ENCODE results near the gene RYR3.

Gene RYR3

DNA sequence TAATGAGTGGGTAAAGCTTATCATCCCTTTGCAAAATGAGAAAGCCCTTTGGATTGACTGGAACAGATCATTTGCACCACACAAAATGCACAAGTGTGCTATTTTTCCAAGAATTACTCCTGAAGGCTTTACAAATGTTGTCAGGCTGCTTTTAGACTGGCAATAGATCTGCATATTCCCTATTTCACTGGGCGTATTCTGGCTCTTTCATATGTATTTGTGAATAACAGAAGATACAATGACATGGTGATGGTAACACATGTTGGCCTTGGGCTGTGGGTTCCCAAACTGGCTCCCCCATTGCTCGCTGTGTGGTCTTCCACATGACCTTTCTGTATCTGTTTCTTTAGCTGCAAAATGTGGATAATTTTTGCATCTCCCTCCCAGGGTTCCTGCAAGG is 354.2 kb downstream of the RYR3 start:
- DNase-seq = no peak

DNA sequence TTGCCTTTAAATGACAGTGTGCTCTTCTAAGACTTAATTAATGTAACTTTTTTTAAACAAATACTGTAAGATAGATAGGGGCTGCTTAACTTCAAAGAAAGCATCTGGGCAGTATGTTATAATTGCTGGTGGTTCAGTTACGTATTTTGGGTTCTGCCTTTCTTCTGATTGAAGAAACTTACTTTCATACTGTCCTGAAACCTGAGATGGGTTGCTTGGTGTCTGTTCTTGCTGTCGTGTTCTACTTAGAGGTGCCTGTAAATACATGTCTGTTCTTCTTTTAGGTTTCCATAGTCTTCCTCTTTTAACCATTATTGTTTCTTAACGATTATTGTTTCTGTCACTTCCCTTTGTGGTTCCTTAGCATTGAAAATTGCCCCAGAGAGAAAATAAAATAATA is 359.8 kb downstream of the RYR3 start:
- DNase-seq = no peak

DNA sequence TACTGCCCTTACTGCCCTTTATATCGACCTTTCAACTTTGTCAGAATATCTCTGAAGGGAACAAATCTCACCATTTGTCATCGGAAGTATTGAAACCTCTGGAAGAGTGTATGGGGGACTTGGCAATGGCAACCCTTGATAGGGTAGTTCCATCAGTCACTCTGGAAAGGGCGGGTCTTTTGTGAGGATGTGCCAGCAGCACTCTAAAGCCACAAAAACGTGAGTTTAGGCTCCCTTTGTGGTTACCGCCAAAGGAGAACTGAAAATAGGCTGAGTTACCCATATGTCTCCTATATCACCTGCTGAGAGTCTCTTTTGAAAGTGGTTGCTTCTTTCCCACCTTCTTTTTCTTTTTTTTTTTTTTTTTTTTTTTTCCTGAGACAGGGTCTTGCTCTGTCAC is 360.7 kb downstream of the RYR3 start:
- no peak for DNase-seq

DNA sequence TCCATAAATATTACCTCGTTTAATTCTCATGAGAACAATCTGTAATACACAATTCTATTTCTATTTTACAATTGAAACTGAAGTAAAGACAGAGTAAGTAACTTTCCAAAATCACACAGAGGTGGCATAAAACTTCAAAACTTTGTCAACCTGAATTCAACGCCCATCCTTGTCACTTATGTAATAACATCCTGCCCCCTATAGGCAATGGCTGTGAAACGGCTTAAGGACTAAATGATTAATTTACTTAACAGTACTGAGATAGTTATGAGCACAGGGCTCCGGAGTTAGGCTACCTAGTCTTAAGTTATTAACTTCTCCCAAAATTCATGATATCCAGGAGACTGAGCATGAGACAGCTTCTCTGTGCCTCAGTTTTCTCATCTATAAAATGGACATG is 364.5 kb downstream of the RYR3 start:
- no peak for DNase-seq

DNA sequence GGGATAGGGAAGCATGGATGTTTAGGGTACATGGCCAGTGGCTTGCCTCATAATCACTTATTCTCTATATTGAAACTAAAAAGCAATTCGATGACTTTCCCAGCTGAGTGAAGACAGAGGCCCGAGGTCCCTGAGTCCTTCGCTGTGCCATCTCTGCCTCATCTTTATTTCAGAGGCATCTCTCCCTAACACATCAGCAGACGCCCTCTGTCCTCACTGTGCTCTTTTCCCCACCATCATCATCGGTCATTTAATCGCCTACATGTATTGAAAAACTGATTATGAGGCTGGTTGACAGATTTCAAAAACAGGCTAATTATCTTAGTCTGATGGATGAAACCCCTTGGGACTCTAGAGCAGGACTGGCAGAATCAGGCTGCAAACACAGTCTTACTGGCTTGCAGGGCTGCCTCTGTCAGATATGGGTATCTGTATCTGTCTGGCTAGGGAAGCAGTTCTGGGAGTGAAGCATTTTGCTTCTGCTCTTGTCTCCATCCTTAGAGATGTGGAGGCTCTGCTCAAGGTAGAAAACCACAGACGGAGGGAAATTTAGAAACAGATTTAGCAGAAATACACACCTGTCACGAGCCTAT is 366.6 kb downstream of the RYR3 start:
- no peak for DNase-seq

DNA sequence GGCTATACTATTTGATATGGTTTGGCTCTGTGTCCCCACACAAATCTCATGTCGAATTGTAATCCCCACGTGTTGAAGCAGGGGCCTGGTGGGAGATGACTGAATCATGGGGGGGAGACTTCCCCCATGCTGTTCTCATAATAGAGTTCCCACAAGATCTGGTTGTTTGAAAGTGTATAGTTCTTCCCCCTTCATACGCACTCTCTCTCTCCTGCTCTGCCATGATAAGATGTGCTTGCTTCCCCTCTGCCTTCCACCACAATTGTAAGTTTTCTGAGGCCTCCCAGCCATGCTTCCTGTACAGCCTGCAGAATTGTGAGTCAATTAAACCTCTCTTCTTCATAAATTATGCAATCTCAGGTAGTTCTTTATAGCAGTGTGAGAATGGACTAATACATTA is 367.4 kb downstream of the RYR3 start:
- no peak for DNase-seq

DNA sequence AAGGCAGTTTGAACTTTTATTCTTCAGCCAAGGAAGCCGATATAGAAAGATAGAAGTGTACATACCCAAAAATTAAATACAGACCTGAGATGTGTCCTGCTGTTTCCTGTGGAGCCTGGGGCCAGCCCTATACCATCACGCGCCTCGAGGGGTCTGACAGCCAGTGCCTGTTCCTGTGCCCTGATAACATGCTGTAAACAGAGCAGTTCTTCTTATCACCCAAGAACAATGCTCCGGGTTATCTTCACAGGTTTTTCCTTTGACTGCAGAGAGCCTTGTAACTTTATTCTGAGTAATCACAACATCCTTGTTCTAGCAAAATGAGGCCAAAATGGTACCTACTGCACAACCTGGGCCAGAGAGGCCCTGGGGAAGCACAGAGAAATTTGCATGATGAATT is 367.8 kb downstream of the RYR3 start:
- no peak for DNase-seq

DNA sequence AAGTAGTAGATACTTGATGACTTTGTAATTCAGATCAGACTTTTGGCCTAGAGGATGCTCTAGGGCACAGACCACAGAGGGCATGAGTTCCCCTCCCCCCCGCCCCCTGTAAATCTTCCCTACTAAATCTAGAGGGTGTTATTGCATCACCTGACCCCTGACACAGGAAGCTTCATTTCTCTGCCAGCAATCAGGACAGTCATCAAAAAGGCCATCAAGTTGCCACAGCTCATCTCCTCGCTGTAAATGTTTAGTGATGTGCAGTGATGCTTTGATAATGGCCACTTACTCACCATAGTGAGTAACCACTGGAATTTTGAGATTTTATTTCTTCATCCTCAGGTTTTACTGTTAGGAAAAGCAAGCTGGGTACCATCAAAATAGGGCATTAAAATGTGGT is 368.3 kb downstream of the RYR3 start:
- no peak for DNase-seq

DNA sequence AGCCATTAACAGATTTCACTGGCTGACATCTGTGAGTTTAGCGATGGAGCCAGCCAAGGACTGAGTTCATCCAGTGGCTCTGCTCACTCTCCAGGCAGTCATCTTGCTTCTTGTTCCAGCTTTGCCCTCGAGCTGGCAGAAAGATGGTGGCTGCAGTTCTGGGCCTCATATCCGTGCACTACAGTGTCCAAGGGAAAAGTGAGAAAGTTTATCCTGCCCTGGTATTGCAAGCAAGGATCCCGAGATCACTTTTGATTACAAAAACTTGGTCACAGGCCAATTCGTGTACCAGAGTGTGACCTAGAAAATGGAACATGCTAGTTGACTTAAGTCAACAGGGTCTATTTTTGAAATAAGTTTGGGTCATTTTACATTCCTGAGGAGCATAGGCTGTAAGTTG is 369.6 kb downstream of the RYR3 start:
- DNase-seq = no peak

DNA sequence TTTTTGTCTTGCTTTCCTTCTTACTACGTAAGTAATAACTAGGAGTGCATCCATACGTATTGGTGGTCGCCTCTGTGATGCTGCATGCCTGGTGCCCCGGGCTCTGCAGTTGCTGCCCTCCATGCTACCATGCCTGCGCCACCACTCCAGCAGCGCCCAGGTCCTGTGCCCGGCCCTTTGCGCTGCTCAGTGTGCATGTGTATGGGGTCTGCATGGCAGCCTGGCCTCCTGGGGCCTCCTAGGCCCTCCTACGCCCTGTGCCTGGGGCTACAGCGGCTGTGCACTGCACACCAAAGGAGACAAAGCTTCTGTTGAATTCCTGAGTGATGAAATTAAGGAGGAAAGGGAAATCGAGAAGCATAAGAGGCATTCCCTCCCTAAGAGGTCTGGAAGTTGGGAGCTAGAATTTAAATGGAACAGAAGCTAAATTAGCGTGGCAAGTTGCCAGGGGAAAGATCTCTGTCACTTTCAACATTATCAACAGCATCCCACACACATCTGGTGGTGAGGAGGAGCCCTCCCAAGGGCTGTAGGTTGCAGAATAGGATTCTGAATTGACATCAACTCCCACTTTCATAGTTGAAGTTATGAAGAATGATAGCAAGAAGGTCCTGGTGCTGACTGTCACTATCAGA is 382.5 kb downstream of the RYR3 start:
- DNase-seq = no peak

DNA sequence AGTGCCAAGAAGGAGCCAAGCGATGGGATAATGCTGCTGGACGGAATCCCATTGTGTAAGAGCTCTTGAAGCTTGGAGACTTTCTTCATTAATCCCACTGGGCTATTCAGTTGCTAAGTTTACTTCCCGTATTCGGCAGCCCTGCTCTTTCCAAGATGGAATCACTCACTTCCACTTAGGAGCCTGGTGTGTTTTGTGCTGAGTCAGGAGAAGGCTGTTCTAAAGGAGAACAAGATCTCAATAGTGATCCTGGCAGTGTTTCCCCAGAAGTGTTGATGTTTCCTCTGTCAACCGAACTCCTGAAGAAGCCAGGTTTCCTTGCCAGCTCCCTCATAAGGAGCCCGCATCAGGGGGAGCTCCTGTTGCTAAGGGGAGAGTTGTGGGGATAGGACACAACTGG is 387.4 kb downstream of the RYR3 start:
- no peak for DNase-seq

DNA sequence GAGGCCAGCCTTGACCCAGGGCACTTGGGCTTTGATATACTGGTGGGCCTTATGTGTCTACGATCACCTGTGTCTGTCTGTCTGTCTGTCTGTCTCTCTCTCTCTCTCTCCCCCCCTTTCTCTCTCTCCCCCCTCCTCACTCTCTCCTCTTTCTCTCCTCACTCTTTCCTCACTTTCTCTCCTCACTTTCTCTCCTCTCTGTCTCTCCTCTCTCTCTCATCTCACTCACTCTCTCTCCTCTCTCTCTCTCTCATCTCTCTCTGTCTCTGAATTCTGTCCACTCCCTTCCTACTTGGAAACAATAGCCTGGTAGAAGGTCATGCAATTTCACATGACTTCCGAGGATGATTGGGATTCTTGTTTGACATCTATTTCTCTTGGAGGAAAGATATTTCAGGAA is 388.4 kb downstream of the RYR3 start:
- DNase-seq = no peak

DNA sequence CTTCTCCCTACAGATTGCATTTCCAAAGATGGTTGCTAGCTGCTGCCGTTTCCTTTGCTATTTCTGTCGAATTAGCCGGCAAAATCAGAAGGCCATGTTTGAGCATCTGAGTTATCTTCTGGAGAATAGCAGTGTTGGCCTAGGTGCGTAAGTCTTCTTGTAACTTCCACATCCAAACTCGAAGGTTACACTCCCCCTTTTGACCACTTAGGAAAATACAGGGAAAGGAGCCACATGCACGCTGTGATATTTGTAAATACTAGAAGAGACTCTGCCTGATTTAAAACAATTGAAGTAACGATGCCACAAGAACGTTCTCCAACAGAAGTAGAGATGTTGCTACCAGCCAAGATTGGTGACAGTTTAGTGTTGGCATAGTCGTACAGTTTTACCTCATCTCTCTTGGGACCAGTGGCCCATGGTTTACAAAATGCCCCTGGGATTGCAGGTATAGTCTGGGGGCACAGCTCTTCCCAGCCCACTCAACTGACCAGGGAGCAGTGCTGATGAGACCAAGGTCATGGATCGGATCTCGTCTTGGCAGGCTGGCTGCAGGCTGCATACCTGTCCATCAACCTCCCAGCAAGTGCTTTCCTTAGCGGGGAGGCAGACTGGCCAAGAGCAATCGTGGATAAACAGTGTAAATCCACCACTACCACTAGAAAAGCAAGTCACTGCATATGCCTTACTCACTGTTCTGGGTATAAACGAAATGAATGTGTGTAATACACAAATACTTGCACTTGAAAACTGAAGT is 389.1 kb downstream of the RYR3 start:
- no peak for DNase-seq

DNA sequence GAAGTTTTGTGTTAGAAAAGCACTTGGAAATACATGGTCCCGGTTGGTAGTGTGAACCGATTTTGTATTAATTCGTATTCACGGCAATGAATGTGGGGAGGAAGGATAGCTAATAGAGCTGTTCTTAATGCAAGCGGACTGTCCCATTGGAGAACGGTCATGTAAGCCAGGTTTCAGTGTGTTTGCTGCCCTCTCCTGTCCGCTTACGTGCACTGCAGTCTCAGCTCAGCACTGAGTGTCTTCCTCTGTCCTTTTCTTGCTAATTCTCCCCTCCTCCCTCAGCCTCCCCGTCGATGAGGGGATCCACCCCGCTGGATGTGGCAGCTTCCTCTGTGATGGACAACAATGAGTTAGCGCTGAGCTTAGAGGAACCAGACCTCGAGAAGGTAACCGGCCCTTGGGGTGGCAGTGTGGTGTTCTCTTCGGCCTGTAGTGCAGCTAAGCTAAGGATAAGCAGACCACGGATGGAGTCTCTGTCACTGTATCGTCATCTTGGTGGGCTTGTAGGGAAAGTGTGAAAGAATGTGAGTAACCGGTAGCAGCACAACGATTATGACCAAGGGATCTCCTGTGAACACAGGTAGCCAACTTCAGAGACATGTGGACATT is 390.0 kb downstream of the RYR3 start:
- peak; percentile 48 for DNase-seq

DNA sequence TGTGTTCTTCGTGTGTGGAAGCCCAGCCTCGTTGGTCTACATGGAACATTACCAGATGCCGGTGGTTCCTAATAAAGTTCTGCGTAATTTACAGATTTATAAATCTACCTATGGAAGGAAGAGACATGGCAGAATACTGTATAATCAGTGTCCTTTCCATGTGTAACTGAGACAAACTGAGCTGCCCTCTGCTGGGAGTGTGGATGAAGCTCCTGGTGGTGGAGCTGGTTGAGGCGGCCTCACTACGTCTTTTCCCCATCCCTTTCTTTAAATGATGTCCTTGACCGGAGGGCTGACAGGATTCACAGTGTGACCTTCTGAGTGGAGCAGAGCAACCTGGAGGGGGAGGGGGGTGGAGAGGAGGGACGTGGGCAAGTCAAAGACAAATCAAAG is 390.5 kb downstream of the RYR3 start:
- DNase-seq = no peak

DNA sequence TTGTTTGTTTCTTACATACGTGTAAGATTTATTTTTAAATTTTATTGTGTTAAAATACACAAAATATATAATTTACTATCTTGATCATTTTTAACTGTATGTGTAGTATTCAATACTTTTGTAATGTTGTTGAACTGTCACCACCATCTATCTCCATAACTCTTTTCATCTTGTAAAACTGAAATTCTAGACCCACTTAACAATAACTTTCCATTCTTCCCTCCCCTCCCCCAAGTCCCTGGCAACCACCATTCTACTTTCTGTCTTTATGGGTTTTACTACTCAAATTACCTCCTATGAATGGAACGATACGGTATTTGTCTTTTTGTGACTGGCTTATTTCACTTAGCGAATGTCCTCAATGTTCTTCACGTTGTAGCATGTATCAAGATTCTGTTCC is 395.4 kb downstream of the RYR3 start:
- no peak for DNase-seq

DNA sequence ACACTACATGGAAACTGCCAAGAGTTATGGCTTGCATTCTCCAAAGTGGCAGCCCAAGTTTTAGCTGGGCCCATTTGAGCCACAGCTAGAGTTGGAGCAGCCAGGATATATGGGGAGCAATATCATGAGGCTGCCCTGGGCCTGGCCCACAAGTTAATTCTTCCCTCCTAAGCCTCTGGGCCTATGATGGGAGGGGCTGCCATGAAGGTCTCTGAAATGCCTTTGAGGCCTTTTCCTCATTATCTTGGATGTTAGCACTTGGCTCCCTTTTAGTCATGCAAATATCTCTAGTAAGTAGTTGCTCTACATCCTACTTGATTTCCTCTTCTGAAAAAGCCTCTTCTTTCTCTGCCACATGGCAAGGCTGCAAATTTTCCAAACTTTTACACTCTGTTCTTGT is 400.0 kb downstream of the RYR3 start:
- DNase-seq = no peak

DNA sequence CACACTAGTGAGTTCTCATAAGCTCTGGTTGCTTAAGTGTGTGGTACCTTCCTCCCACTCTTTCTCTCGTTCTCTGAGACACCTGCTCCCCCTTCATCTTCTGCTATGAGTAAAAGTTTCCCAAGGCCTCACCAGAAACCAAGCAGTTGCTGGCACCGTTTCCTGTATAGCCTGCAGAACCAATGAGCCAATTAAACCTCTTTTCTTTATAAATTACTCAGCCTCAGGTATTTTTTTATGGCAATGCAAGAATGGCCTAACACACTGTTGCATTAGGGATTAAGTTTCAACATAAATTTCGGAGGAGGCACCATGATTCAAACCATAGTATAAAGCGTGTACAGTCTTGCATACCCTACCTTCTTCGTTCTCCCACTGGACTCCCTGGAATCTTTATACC is 405.3 kb downstream of the RYR3 start:
- DNase-seq = no peak

DNA sequence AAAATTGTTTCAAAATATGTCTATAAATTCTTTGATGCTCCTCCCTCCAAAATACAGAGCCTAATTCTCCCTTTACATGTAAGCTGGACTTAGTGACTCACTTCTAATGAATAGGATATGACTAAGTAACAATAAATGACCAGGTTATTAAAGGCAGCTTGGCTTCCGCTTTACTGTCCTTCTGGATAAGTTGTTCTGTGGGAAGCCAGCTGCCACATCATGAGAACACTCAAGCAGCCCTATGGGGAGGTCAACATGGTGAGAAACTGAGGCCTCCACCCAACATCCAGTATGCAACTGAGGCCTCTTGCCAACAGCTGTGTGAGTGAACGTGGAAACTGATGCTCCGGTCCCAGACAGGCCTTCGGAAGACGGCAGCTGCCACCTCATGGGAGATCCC is 410.2 kb downstream of the RYR3 start:
- DNase-seq = no peak

DNA sequence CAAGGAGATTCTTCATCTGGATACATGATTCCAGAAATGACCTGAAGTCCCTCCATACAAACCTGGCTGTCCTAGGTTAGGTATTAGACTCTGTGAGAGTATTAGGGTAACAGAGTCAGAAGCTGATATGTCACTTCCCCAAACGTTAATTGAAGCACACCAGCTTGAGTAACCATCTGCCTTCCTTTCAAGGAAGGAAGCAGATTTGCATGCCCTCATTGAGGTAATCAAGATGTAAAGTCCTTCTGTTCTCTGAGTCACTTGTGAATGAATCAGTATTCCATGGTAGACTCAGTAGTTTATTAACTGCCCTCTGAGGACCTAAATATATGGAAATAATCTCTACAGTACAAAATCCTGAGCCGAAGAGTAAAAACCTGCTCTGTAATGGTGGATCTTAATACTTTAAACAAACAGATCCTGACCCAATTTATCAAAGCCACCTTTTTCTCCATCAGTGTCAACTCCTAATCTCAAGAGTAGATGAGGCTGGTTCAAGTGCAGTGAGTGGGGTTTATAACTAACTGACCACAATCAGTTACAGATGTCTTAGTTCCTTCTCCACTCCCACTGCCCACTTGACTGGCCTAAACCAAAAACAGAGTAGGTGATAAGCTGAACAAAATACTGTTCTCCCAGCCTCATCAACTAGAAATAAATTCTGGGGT is 411.4 kb downstream of the RYR3 start:
- DNase-seq = no peak

DNA sequence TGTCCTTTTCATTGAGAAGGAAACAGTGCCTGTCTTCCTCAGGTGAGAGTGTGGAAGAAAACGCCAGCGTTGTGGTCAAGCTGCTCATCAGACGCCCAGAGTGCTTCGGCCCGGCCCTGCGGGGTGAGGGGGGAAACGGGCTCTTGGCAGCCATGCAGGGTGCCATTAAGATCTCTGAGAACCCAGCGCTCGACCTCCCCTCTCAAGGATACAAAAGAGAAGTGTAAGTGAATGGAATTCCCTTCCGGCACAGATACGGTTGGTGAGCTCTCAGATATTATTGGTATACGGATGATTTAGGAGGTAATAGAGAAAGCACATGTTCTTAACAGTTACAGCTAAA is 411.9 kb downstream of the RYR3 start:
- no peak for DNase-seq

DNA sequence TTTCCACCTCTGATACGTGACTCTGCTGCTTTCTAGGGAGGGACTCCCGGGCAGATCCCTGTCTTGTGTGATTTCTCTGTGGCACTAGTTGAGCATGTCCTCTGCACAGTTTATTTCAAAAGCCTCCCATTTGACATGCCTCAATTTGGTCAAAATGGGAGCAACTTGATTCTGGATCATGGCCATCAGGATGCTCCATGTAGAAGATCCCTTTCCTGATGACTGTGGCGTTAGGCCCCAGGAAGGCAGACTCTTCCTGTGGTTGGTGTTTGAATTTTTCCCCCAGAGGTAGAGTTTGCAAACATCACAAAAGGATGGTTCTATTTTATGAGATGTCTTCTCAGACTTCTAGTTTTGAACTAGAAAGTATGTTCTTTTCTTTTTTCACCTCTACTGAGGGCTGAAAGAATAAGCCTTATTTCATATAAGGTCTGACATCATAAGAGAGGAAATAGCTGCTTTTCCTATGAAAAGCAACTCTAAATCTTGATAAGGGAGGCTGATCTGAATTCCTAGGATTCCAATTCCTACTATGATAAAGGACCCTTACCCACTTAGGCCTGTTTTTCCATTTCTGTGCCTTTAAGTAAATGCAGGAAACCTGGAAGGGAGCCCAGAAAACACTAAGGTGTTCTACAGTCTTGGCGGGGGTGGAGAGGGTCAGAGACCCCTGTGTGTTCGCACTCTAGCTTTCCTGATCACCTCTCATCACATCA is 413.7 kb downstream of the RYR3 start:
- DNase-seq = no peak

DNA sequence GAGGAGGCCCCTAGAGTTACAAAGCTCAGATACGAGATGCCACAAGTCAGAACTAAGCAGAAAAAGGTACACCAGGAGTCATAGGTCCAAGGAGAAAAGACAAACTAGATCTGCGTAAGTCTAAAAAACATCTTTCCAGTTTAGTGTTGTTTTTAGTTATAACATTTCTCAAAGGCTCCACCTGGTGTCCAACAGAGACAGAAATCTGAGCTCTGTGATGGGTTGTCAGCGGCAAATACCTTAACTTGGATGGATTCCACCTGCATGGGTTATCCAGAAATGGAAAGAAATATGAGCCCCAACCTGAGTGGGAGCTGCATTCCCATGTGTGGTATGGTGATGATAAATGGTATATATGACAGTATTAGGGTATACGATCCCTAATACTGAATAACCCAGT is 418.9 kb downstream of the RYR3 start:
- no peak for DNase-seq

All from CD4-positive, alpha-beta T cell treated with Interleukin-17A for 1 hour (primary cell).